ENCODE data around the gene GDI2.
"Not testable (repeated sequence)": the region's sequence is repeated elsewhere in the genome, so short reads cannot be mapped to it uniquely, and the experiment has no call there.

Gene GDI2

DNA sequence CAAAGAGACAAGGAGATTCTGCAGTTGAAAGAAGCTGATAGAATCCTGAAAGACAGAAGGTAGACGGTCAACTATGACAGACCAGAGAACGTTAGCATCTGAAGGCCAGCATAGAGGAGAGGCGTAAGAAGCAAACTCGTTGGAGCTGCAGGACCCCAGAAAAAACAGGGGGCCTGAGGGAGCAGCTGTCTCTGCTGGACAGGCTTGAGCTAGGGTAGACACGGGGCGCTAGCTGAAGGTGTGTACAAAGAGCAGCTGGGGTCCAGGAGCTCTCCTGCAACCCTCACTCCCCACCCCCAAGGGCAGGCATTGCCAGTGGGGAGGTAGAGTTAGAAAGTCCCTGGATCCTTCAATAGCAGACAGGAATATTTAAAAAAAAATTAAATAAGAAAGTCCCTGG is 14.6 kb upstream of the GDI2 start:
- no peak for DNase-seq

DNA sequence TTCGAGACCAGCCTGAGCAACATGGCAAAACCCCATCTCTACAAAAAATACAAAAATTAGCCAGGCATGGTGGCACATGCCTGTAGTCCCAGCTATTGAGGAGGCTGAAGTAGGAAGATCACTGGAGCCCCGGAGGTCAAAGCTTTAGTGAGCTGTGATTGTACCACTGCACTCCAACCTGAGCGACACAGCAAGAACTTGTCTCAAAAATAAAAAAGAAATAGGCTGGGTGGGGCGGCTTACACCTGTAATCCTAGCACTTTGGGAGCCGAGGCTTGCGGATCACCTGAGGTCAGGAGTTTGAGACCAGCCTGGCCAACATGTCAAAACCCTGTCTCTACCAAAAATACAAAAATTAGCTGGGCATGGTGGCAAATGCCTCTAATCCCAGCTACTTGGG is 13.3 kb upstream of the GDI2 start:
- DNase-seq = not testable (repeated sequence)

DNA sequence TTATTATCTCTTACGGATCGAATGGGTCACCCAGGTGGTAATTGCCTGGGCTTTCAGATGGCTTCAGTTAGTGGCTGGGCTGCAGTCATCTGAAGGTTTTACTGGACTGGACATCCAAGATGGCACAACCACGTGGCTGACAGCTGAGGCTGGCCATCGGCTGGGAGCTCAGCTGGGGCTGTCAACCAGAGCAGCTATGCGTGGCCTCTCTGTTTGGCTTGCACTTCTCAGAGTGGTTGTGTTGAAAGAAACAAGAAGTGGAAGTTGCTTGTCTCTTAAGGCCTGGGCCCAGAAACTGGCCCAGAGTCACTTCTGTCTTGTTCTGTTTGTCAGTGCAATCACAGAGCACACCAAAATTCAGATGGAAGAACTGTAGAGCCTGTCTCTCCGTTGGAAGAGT is 5.7 kb upstream of the GDI2 start:
- DNase-seq = no peak

DNA sequence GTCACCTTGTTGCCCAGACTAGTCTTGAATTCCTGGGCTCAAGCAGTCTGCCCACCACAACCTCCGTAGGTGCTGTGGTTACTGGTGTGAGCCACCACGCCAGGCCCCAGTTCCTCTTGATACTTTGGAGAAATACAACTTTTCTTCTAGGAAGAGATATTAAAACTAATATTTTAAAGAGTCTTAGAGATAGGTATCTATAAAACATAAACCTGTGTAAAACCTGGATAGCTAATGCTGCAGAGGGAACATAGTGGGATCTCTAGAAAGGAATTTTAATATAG is 4.8 kb upstream of the GDI2 start:
- no peak for DNase-seq

DNA sequence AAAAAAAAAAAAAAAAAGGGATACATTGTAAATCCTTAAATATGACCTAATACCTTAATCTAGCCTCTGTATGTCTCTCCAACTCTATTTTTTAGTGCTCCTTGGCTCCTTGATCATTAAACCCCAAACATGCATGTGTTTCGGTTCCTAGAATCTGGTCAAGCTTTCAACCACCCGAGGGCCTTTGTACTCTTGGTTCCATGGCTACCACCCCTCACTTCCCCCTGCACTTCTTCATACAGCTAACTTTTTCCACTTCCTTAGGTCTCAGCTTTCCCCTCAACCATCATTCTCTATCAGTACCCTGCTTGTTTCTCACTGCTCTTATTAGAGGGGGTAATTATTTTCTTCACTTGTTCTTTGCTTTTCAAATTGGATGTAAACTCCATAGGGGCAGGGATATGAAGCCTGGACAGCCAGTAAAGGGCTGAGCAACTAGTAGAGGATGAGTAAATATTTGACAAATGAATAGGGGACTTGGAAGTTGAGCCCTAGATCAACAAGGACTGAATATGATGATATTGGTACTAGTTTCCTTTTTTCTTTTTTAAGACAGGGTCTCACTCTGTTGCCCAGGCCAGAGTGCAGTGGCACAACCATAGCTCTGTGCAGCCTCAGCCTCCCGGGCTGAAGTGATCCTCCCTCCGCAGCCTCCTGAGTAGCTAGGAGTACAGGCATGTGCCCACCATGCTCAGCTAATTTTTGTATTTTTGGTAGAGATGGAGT is 4.3 kb upstream of the GDI2 start:
- DNase-seq = no peak

DNA sequence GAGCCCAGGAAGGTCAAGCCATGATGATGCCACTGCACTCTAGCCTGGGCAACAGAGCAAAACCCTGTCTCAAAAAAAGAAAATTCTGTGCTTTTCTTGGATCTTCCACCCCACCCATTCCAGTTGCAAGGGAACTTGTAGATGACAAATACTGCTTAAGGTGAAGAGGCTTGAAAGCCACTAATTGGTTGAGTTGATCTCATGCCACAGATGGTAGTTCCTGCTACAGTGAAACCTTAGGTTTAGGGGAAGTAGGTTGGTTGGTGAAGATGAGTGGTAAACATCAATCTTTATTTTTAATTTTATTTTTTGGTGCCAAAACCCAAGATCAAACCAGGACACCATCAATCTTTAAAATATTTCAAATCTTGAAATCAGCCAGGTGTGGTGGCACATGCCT is 2.9 kb upstream of the GDI2 start:
- DNase-seq = no peak

DNA sequence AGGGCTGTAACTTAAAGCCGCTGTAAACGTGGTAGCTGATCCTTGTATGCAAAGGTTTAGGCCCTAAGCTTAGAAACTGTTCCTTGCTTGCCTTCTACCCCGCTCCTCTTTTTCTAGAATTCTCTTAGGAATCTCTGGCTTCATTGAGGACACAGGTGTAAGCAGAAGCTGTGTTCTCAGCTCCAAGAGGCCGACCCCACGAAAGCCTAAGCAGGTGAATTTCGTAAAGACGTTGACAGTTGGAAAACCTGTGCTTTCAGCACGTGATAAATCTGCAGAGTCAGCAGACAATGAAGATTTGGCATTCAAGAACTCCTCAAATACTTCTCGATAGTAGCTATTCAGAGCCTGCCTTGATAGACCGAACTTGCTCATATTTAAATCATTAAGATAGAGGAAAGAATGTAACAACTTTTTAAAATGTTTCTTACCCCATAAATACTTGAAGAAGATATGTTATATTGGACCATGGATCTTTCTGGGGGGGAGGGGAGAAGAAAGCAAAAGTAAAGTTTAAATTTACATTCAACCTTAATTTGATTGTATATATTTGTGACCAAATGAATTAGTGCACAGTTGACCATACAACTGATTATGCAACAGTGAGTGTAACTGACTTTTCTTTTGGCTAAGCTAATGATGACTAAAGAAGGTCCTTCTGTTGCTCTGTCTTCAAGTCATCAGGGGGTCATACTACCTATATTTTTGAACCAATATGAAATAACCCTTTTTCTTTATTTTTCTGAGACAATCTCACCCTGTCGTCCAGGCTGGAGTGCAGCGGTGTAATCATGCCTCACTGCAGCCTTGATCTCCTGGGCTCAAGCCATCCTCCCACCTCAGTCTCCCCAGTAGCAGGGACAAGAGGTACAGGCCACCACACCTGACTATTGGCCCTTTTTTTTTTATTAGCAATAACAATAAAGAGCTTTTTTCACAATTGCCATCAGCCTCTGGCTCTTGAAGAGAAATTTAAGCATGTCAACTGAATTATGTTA is 1.2 kb upstream of the GDI2 start:
- DNase-seq = peak; percentile 12

DNA sequence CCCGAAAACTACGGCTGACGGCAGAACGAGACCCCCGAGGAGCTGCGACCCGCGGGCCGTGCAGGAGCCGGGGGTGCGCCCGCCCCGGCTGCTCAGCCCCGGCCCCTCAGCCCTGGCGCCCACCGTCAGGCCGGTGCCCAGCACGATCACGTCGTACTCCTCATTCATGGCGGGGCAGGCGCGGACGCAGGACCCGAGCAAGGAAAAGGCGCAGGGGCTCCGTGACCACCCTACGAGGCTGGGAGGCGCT is 218 bp downstream of the GDI2 start:
- no peak for DNase-seq

DNA sequence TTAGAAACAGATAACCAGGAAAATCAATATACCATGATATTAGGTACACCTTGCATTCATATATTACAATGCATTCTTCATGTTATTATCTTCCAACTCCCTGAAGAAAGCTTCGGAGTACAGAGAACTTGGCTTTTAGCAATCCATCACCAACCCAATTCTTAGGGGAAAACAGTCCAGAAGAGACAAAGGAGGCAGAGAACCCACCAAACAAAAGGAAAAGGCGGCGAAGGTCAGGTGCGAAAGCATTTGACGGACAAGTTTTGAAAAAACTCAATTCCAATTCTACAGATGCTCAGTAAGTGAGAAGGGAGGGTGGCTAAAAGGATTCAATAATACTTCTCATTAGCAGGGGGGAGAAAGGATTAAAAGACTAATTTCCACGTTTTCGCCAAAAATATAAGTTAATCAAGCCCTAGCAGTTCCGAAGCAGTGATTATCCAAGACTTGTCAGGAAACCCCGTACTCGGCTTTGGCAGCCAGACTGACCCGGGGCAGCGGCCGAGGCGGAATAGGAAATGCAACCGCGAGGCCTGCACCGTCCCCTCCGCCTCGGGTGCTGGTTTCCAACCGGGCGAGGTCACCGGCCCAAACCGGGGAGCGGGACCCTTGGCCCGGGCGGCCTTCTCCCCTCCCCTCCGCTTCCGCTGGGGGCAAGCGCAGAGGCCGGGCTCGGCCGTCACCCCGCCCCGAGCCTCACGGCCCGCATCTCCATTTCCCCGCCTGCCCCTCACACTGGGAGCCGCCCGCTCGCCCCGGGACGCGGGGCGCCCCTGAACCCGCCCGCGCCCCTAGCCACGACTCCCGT is 747 bp downstream of the GDI2 start:
- DNase-seq = peak; percentile 18

DNA sequence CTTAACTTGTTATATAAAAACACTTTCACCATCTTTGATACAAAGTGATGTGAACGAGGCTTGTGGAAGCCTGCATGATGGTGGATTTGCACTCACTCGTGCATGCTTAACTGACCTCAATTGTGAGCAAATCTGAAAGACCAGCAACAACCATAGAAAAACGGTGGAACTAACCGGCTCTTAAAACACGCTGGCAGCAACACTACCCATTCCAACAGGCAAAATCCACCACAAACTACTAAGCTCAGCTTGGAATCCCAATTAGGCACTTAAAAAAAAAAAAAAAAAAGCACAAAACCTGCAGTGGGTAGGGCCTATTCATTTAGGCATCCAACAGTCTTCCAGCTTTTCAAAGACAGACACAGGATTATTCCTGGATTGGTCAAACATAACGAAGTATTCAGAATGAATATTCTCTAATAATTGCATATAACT is 1.8 kb downstream of the GDI2 start:
- peak; percentile 44 for DNase-seq

DNA sequence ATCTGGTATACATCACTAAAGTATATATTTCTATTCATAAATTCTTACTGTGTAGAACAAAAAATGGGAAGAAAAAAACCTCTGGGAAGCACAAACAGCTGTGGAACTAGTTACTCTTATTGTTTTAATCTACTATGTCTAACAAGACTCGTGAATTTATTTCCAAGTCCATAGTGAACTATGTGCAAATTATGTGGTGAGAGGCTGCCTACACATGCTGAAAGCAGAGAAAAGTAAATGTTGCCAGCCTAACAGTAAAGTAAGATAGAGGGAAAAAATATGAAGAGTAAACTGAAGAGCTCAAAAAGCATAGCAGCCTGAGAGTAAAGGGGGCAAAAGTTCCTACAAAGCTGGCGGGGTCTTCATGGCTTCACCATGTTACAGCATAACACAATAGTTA is 3.0 kb downstream of the GDI2 start:
- DNase-seq = no peak

DNA sequence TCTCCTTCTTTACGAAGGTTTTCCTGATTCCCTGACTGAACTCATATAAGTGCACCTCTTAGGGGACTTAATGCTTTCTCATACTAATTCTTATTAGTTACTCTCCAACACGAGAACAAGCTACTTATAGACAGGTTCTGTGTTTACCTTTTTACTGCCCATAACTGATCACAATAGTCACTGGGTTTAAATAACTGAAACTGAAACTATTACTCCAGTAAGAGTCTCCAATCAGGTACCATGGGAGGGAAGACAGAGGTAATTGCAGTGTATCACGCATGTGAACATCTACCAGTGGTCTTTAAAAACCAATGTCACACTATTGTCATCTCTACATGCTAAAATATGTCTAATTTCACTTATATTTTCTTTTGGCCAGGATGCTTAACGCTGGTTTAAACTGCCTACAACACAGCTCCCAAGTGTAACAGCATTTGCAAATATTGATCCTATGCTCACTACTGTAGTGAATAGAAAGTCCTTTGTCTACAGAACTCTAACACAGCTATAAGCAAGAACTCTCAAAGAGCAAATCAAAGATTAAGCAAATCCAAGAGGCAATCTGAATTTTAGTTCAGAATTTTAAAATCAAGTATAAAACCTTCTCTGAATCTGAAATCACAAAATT is 3.6 kb downstream of the GDI2 start:
- no peak for DNase-seq

DNA sequence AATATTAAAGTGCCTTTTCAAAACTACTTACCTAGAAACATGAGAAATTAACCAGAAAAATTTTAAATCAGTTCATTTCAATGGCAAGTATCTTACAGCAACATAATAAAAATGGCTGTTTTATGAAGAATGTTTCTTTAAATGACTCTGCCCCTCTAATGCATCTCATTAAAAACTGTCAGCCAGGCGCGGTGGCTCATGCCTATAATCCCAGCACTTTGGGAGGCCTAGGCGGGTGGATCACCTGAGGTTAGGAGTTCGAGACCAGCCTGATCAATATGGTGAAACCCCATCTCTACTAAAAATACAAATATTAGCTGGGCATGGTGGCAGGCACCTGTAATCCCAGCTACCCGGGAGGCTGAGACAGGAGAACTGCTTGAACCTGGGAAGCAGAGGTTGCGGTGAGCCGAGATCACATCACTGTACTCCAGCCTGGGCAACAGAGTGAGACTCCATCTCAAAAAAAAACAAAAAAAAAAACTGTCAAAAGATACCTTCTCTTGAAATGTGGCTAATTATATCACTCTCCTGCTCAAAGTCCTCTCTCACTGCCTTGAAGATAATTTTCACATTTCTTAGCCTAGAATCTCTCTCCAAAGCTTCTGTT is 4.3 kb downstream of the GDI2 start:
- not testable (repeated sequence) for DNase-seq

DNA sequence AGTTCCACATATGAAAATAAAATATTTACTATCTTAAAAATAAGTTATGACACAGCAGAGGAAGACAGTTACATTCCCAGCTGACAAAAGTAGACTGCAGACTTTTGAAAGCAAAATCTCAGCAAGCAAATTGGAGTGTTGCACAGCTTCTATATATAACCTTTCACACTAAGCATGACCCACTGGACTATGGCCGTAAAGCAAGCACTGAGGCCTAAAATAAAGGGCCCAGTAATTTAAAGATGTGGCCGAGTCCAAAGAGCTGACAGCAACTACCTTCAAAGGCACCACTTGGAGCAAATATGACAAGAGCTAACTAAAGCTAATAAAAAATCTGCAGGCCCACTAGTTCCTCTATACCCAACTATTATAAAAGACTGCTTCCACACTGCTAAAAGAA is 6.5 kb downstream of the GDI2 start:
- no peak for DNase-seq

DNA sequence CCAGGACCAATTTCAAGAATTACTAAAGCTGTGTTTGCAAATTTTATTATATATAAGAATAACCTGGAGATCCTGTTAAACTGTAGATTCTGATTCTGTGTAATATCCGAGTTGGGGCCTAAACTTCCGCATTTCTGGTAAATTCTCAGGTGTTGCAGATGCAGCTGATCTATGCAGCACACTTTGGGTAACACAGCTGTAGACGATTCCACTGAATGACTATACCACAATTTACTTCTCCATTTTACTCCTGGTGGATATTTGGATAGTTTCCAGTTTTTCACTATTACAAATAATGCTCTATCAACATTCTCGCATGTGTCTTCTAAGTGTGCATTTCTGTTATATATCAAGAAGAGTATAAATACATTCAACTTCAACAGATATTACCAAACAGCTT is 7.5 kb downstream of the GDI2 start:
- DNase-seq = no peak

DNA sequence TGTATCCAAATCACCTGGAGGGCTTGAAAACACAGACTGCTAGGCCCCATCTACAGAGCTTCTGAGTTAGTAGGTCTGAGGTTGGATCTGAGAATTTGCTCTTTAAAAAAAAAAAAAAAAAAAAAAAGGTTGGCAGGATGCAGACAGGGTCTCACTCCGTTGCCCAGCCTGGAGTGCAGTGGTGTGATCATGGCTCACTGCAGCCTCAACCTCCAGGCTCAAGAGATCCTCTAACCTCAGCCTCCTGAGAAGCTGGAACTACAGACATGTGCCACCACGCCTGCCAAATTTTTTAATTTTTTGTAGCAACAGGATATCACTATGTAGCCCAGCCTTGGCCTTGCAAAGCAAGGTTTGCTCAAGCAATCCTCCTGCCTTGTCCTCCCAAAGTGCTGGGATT is 8.0 kb downstream of the GDI2 start:
- DNase-seq = no peak

DNA sequence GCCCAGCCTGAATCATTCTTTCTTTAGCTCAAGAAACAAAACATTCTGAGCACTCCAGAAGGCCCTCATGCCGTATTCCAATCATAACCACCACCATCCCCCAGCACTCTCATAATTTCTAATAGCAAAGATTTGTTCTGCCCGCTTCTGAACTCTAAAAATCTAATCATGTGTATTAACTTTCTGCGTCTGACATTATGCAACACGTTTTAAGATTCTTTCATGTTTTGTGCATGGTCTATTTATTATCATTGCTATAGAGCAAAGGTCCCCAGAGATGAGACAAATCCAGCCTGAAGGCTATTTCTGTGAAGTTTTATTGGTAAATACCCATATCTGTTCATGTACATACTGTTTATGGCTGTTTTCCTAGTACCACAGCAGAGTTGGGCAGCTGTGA is 8.8 kb downstream of the GDI2 start:
- no peak for DNase-seq

DNA sequence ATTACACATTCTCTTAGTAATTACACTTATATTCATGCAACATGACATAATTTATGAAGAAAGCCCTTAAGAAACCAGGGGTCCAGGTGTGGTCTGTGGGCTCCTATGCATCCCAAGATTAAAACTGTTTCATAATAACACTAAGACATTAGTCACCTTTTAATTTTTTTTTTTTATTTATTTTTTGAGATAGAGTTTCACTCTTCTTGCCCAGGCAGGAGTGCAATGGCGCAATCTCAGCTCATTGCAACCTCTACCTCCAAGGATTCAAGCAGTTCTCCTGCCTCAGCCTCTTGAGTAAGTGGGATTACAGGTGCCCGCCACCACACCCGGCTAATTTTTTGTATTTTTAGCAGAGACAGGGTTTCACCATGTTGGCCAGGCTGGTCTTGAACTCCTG is 12.5 kb downstream of the GDI2 start:
- no peak for DNase-seq

DNA sequence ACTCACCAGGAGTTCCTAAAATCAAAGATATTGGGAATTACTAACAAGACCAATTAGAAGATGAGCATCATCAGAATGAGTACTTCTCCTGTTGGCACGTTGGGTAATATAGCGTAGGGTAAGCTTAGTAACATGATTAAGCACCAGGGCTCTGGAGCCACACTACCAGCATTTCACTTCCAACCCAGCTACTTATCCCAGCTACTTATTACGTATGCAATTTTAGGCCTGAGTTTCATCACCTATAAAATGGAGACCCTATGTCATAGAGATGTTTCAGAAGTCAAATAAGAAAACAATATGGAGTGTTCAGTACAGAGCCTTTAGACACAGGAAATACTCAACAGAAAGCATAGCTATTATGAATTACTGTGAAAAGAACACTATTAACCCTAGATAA is 19.0 kb downstream of the GDI2 start:
- no peak for DNase-seq

DNA sequence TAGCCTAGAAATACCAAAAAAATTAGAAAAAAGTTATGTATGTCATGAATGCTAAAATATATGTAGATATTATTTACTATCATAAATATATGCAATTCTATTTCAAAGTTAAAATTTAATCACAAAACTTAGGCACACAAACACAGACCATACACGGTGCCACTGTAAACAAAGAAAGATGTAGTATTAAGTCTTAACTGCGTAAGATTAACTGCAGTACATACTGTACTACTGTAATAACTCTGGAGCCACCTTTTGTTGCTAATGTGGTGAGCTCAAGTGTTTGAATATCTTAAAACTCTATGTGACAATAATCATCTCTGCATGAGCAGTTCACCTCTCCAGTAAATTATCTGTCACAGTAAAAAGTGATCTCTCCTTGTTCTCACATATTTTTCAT is 23.6 kb downstream of the GDI2 start:
- no peak for DNase-seq

DNA sequence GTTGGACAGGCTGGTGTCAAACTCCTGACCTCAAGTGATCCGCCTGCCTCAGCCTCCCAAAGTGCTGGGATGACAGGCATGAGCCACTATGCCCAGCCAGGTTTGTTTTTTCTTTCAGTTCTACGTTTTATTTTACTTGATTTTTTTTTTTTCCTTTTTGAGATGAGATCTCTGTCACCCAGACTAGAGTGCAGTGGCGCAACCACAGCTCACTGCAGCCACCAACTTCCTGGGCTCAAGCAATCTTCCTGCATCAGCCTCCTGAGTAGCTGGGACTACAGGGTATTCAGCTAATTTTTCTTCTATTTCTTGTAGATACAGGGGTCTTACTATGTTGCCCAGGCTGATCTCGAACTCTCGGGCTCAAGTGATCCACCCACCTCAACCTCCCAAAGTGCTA is 24.3 kb downstream of the GDI2 start:
- DNase-seq = no peak

DNA sequence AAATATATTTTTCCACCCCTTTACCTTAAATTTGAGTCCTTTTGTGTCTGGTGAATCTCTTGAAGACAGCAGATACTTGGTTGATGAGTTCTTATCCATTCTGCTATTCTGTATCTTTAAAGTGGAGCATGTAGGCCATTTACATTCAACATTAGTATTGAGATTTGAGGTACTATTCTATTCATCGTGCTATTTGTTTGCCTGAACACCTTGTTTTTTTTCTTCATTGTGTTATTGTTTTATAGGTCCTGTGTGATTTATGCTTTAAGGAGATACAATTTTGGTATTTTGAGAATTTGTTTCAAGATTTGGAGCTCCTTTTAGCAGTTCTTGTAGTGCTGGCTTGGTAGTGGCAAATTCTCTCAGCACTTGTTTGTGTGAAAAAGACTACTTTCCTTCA is 29.9 kb downstream of the GDI2 start:
- DNase-seq = no peak

DNA sequence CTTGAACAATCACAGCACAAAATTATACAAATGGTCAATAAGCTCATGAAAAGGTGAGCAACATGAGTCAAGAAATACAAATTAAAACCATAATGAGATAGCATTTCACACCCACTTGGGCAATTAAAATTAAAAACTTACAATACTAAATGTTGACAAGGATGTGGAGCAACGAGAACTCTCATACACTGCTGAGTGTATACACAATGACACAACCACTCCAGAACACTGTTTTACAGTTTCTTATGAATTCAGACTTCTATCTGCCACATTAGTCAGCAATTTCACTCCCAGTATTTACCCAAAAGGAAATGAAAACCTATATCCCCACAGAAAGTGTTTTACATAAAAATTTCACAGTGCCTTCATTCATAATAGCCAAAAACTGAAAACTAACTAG is 31.1 kb downstream of the GDI2 start:
- DNase-seq = no peak
